GM19395 (cell line): ENCODE data around the gene SMO.
A peak's percentile ranks its signal among the peaks of the same experiment; 100 is the strongest.
"Not testable (repeated sequence)": the region's sequence is repeated elsewhere in the genome, so short reads cannot be mapped to it uniquely, and the experiment has no call there.

ENCODE experiments used
- ATAC-seq: cut with Tn5 transposase; IDR thresholded peaks from one replicate; pipeline ENCODE4 v1.9.1; 2021; ENCODE audit warnings: mild to moderate bottlenecking, moderate library complexity; ENCODE audit not compliant: unreplicated experiment

Gene SMO

DNA sequence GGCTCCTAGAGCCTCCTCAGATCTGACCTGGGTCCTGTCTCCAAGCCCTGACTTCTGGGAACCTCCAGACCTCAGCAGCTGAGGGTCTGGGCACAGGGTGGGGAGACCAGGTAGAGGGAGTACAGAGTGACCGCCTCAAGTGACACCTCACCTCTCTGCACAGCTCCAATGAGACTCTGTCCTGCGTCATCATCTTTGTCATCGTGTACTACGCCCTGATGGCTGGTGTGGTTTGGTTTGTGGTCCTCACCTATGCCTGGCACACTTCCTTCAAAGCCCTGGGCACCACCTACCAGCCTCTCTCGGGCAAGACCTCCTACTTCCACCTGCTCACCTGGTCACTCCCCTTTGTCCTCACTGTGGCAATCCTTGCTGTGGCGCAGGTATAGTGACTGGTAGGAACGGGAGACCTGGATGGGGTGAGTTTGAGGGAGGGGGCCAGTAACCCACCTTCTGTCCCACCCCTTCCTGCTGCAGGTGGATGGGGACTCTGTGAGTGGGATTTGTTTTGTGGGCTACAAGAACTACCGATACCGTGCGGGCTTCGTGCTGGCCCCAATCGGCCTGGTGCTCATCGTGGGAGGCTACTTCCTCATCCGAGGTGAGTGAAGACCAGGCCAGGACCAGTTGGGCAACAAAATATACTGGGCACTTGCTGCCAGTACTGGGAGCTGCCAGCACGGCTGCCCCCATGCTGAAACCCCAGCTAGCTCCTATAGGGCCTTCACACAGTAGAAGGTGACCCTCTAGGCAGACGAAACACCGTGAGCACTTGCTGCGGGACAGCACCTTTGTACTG is 17.8 kb downstream of the SMO start:
- no peak for ATAC-seq

DNA sequence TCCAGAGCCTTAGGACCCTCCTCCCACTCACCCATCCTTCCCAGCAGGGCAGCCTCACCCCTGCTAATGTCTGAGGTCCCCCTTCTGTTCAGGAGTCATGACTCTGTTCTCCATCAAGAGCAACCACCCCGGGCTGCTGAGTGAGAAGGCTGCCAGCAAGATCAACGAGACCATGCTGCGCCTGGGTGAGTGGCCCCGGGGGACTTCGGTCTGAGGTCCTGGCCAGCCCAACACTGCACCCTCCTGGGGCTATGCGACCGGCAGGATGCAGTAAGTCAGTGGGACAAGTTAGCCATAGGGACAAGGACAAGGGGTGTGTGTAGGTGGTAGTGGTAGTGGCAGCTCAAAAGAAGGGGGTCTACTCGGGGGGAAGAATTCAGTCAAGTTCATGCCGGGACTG is 20.2 kb downstream of the SMO start:
- ATAC-seq, result no peak

GRCh38 chr7:129209067-129209926 is 20.9 kb downstream of the SMO start:
- ATAC-seq, result no peak

DNA sequence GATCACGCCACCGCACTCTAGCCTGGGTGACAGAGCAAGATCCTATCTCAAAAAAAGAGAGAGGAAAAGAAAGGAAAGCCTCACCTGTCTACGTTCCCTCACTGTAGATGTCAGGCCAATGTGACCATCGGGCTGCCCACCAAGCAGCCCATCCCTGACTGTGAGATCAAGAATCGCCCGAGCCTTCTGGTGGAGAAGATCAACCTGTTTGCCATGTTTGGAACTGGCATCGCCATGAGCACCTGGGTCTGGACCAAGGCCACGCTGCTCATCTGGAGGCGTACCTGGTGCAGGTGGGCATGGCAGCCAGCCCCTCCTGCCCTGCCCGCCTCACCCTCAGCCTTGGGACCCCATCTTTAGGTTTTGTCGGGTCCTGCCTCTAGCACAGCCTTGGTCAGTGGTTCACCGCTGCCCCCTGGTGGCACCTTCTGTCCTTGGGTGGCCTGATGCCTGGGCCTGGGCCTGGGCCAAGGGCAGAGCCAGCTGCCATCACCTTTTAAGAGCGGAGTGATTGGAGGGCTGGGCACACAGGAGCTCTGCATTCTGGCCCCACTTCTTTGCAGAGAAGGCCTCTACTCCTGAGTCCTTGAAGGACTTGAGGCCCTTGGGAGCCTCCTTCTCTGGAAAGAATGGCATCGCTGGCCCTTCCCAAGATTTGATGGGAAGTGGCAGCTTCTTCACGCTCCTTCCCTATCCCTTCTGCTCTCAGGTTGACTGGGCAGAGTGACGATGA is 22.0 kb downstream of the SMO start:
- ATAC-seq, result no peak

GRCh38 chr7:129210989-129211312 is 22.5 kb downstream of the SMO start:
- no peak for ATAC-seq

- ATAC-seq, result no peak
Observed at GRCh38 chr7:129212126-129212525, 23.7 kb downstream of the SMO start.

GRCh38 chr7:129212596-129212995 is 24.2 kb downstream of the SMO start:
- no peak for ATAC-seq

DNA sequence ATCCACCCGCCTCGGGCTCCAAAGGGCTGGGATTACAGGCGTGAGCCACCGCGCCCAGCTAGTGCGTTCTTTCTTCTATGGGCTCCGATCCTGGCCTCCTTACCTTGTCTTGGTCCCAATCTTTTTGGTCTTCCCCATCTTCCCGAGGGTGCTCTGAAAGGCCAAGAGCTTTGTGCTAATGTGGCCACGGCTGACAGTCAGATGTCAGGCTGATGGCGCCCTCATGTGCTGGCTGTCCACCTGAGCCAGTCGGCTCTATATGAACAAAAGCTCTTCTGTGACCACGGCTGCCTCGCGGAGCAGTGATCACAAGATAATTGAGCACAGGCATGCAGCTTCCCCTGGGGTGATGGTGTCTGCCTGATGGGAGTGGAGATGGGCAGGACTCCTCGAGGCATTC is 25.4 kb downstream of the SMO start:
- ATAC-seq, result no peak

DNA sequence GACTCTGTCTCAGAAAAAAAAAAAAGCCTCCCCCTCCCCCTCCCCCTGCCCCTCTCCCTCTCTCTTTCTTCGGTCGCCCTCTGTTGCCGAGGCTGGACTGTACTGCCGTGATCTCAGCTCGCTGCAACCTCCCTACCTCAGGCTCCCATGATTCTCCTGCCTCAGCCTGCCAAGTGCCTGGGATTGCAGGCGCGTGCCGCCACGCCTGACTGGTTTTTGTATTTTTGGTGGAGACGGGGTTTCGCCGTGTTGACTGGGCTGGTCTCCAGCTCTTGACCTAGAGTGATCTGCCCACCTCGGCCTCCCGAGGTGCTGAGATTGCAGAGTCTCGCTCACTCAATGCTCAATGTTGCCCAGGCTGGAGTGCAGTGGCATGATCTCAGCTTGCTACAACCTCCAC is 27.3 kb downstream of the SMO start:
- not testable (repeated sequence) for ATAC-seq

GRCh38 chr7:129216101-129216715 is 27.8 kb downstream of the SMO start:
- not testable (repeated sequence) for ATAC-seq

GRCh38 chr7:129216821-129217416 is 28.5 kb downstream of the SMO start:
- not testable (repeated sequence) for ATAC-seq

DNA sequence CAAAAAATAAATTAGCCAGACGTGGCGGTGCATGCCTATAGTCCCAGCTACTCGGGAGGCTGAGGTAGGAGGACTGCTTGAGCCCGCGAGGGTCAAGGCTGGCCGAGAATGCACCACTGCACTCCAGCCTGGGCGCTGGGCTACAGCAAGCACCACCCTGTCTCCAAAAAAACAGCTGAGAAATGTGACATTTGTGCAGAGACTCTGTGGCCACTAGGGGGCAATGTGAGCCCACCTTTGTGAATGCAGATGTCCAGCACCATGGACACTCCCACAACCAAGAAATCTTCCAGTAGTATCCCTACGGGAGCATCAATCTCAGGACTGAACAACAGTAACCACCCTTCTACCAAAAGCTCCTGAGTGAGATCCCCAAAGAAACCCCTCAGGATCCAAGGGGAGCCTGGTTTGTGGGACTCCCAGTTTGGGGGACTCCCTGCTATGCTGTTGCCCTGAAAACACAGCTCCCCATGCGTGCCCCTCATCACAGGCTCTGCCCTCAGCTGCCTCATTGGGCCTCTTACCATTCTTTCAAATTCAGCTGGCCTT is 30.2 kb downstream of the SMO start:
- no peak for ATAC-seq

DNA sequence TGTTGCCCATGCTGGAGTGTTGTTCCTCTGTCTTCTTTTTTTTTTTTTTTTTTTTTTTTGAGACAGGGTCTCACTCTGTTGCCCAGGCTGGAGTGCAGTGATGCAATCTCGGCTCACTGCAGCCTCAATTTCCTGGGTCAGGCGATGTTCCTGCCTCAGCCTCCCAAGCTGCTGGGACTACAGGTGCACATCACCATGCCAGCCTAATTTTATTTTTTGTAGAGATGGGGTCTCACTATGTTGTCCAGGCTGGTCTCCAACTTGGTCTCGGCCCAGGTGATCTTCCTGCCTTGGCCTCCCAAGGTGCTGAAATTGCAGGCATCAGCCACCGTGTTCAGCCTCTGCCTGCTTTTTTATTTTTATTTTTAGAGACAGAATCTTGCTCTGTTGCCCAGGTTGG is 30.7 kb downstream of the SMO start:
- not testable (repeated sequence) for ATAC-seq

- no peak for ATAC-seq
Observed at GRCh38 chr7:129222064-129222463, 33.6 kb downstream of the SMO start.

DNA sequence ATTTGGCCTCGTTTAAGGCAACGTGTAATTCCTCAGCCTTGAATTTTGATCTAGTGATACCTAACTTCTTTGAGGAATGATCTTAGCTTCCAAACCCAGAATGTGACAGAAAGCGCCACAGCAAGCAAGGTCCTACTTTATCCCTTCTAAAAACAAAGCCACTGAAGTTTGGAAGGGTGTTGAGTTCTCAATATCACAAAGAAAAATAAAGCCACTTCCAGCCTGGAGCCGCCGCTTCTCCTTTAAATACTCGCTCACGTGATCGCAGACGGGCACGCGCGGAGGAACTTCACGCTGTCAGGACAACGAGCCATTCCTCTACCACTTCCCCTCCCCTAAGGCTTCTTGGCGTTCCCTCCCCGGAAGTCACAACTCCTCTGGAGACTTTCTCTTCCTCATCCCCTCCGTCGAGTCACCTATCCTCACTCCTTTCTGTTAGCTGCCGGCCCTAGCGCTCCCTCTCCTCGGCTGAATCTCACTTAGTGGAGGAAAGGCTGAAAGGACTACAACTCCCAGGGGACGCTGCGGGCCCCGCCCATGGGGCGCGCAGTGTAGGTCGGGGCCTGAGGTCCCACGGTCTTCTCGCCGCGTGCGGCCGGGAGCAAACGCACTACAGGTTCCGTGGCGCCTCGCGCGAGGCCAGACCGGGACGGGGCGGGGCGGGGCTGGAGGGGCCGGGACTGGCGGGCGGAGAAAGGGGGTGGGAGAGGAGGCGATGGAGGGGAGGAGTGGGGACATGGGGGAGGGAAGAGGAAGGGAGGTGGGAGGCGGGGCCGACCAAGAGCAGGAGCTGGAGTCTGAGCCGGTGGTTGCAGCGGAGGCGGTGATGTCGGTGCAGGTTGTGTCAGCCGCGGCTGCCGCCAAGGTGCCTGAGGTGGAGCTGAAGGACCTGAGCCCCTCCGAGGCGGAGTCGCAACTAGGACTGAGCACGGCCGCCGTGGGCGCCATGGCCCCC is 36.1 kb downstream of the SMO start, which contains the start of gene AHCYL2:
AHCYL2 (plus strand) TSS at position 780 of the 955 bp plus-strand sequence.
- ATAC-seq, result peak; percentile 86

GRCh38 chr7:129225206-129225930 is 36.9 kb downstream of the SMO start:
- peak; percentile 49 for ATAC-seq

DNA sequence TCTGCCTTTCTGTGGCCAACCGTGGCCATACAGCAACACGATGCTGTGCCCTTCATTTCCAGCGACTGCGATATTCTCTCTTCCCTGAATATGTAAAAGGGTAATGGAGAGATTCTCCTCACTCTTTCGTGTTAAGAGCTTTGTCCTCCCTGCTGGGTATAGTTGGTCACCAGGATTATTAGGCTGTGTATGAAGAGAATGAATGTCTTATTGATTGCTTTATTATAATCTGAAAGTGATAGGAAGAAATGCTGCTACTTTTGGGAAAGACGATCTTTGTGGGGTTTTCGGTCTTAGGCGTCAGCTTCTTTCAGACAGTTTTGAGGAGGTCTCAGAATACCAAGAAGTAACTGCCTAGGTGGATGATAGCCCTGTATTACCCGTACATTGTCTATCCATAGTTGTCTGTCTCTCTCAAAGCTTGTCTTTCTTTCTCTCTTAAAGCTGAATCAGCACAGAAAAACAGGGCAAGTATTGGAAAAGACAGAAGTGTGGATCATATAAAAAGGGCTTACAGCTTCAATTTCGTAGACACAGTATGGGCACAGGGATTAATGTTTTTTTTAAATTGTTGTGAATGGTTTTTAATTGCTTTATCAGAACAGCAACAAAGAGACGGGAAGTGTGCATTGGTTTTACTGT is 37.6 kb downstream of the SMO start:
- ATAC-seq, result no peak
